ENCODE results near the gene IFITM10.

- TF ChIP-seq, protein P1, sequence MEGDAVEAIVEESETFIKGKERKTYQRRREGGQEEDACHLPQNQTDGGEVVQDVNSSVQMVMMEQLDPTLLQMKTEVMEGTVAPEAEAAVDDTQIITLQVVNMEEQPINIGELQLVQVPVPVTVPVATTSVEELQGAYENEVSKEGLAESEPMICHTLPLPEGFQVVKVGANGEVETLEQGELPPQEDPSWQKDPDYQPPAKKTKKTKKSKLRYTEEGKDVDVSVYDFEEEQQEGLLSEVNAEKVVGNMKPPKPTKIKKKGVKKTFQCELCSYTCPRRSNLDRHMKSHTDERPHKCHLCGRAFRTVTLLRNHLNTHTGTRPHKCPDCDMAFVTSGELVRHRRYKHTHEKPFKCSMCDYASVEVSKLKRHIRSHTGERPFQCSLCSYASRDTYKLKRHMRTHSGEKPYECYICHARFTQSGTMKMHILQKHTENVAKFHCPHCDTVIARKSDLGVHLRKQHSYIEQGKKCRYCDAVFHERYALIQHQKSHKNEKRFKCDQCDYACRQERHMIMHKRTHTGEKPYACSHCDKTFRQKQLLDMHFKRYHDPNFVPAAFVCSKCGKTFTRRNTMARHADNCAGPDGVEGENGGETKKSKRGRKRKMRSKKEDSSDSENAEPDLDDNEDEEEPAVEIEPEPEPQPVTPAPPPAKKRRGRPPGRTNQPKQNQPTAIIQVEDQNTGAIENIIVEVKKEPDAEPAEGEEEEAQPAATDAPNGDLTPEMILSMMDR (IDR thresholded peaks at IDR 0.05; ENCODE audit: insufficient read depth, low read length, poor library complexity, severe bottlenecking), result no peak
- TF ChIP-seq EZH2phosphoT487 (conservative IDR thresholded peaks at IDR 0.05; ENCODE audit: low read length), result no peak
Observed at GRCh38 chr11:1755692-1756561, 5.5 kb upstream of the IFITM10 start.
